OCI-LY1 (cell line): ENCODE measurements around the gene CCDC141.

Source experiments
- EZH2 ChIP-seq: fragments of 200-600 bp; sonication (generic), shearing (Covaris generic); IDR thresholded peaks from 2 replicates; pipeline ENCODE4 v1.8.0; 2017; ENCODE audit warnings: borderline replicate concordance, mixed run types, mild to moderate bottlenecking, antibody characterized with exemption, low read length, moderate library complexity, mixed read lengths
- TF ChIP-seq, protein P1 (sequence below): fragments of 200-600 bp; sonication (generic), shearing (Covaris generic); IDR thresholded peaks from 2 replicates; pipeline ENCODE4 v1.5.1; 2017; ENCODE audit warnings: mild to moderate bottlenecking, antibody characterized with exemption, low read length, moderate library complexity, mixed read lengths

GRCh38 chr2:178891265-178891958 lies 158.5 kb downstream of the CCDC141 start:
- TF ChIP-seq, protein P1, sequence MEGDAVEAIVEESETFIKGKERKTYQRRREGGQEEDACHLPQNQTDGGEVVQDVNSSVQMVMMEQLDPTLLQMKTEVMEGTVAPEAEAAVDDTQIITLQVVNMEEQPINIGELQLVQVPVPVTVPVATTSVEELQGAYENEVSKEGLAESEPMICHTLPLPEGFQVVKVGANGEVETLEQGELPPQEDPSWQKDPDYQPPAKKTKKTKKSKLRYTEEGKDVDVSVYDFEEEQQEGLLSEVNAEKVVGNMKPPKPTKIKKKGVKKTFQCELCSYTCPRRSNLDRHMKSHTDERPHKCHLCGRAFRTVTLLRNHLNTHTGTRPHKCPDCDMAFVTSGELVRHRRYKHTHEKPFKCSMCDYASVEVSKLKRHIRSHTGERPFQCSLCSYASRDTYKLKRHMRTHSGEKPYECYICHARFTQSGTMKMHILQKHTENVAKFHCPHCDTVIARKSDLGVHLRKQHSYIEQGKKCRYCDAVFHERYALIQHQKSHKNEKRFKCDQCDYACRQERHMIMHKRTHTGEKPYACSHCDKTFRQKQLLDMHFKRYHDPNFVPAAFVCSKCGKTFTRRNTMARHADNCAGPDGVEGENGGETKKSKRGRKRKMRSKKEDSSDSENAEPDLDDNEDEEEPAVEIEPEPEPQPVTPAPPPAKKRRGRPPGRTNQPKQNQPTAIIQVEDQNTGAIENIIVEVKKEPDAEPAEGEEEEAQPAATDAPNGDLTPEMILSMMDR, result peak; percentile 96
- TF ChIP-seq EZH2, result no peak
